GM21360 (cell line): ENCODE data around the gene CREB3L2.
"Not testable (repeated sequence)": the region's sequence is repeated elsewhere in the genome, so short reads cannot be mapped to it uniquely, and the experiment has no call there.

Experiments
- ATAC-seq: cut with Tn5 transposase; IDR thresholded peaks from one replicate; pipeline ENCODE4 v1.9.1; 2021; ENCODE audit warnings: mild to moderate bottlenecking, moderate library complexity; ENCODE audit not compliant: unreplicated experiment

CREB3L2 gene

GRCh38 chr7:137908106-137908505 lies 93.8 kb downstream of the CREB3L2 start:
- no peak for ATAC-seq

GRCh38 chr7:137906636-137907035 lies 95.2 kb downstream of the CREB3L2 start:
- not testable (repeated sequence) for ATAC-seq

- ATAC-seq: no peak
Measured at GRCh38 chr7:137904833-137905232, 97.1 kb downstream of the CREB3L2 start.

- ATAC-seq: peak; percentile 68
Measured at GRCh38 chr7:137903382-137904169, 98.3 kb downstream of the CREB3L2 start.

DNA sequence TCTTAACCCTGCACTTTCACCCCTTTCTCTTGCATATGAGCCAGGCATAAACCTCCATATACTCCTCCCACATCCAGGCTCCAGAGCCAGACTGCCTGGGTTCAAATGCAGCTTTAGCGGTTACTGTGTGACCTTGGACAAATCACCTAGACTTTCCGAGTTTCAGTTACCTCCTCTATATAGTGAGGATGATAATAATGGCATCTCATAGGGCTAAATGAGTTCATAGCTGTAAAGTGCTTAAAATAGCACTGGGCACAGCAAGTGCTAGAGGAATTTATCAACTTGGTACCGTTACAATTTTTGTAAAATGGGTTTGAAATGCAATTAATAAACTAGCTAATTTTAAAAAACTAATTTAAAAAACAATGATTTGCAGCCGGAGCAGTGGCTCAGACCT lies 101.7 kb downstream of the CREB3L2 start:
- no peak for ATAC-seq

DNA sequence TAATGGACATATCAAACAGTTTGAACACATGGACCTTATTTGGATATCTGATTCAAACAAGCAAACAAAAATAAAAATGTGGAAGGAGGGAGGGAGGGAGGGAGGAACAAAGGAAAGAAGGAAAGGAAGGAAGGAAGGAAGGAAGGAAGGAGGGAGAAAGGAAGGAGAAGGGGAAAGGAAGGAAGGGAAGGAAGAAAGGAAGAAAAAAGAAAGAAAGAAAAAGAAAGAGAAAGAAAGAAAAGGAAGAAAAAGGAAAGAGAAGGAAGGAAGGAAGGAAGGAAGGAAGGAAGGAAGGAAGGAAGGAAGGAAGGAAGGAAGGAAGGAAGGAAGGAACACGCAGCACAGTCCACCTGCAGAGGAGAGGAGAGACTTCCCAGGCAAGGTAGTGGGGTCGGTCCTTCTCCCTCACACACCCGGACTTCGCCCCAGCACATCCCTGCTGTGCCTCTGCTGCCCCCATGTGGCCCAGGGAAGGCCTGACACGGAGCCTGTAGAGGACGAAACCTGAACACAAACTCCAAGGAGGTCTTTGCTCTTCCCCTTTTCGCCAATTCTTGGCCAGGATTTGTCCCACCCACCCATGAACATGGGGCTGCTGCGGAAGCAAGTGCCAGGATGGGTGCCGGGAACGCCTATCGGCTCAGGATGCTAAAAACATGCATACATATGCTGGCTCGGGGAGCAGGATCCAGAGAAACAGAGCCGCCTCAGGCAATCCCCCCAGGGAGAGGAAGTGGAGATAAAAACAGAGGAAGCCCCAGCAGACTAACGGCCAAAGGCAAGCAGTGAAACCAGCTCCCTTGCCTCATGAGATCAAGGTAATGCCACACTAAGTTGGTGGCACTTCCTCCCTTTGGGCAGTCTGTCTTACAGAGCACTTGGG lies 102.8 kb downstream of the CREB3L2 start:
- ATAC-seq: peak; percentile 71

GRCh38 chr7:137895301-137896221 lies 106.3 kb downstream of the CREB3L2 start:
- ATAC-seq: peak; percentile 80

DNA sequence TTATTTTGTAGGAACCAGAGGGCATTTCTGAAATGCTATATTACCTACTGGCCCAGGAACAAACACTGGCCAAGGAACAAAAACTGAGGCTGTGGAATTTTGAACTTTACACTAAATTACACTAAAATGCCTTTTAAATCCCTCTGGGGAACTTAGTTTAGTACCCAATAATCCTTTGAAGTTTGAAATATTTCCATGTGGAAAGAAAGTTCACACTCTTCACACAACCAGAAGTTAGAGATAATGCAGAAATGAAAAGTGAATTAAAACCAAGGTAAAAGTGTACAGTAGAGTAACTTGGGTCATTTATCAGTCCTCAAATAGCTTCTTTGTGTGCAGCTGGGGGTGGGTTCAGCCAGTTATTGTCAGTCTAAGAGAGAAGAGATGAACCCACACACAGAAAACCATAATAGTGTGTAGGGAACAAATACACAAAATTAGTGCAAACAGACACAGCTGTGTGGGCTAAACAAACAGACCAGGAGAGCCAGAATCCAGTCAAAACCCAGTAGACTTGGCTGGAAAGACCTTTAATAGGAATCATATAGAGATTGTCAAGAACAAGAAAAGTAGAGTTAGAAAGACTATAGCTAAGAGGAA lies 108.6 kb downstream of the CREB3L2 start:
- no peak for ATAC-seq

- no peak for ATAC-seq
Measured at GRCh38 chr7:137891016-137891655, 110.8 kb downstream of the CREB3L2 start.

DNA sequence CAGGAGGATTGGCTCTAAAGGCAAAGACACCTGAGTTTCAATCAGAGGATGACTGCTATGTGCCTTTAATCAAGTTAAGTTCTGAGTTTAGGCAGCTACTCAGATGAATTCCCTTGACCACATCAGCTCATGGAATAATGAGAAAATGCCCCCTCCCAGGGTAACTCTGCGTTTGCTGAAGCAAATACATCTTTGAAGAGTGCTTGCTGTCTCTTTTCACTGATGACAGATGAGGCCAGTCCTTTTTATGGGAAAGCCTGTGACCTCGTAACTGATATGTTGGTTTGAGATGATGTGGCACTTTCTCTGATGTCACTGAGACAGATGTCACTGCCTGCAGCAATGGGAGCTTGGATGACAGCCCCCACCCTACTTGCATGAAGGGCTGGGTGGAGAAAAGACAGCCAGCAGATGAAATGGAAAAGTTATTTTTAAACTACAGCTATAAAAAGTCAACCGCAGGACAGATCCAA lies 111.4 kb downstream of the CREB3L2 start:
- ATAC-seq: no peak

GRCh38 chr7:137888241-137888640 lies 113.6 kb downstream of the CREB3L2 start:
- ATAC-seq: no peak

DNA sequence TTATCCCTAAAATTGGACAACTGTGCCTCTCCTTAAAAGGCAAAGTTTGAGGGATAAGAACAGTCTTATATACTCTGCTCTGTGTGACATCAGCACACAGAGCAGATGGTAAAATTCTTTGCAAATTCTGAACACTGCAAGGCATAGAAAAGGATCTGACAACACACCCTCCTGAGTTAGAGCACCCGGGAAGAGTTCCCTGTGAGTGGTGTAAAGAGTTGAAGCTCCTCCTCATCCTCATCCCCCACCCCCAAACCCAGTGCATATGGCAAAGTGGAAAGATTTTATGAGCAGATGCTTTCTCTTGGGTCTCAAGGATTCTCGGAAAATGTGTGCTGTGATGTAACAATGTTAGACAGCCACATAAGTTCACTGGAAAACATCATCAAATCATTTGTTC lies 115.1 kb downstream of the CREB3L2 start:
- ATAC-seq: no peak

DNA sequence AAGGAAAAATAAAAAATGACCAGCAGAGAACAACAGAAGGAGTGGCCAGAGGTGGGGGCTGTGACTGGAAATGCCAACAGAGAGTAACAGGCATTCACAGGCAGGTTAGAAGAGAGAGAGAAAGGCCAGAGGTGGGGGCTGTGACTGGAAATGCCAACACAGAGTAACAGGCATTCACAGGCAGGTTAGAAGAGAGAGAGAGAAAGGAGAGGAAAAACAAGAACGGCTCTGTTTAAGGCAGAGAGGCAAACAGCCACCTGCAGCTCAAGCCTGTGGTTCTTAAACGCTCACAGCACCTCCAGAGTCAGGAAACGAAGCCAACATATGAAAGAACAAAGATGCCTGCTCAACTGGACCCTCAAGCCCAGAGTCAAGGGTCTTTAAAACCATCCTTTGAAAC lies 115.6 kb downstream of the CREB3L2 start:
- no peak for ATAC-seq

DNA sequence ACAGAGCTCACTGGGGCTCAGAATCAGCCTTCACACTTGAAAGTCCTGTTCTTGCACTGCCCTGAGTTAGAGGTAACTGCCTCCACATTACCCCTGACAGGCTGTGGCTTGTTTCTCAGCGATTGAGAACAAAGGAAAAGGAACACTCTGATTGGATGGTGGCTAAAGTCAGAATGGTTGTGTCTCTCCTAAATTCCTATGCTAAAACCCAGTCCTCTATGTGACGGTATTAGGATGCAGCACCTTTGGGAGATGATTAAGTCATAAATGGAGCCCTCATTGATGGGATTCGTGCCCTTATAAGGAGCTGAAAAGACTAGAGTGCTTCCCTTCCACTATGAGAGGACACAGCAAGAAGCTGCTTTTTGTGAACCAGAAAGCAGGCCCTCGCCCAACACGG lies 116.2 kb downstream of the CREB3L2 start:
- ATAC-seq: no peak

DNA sequence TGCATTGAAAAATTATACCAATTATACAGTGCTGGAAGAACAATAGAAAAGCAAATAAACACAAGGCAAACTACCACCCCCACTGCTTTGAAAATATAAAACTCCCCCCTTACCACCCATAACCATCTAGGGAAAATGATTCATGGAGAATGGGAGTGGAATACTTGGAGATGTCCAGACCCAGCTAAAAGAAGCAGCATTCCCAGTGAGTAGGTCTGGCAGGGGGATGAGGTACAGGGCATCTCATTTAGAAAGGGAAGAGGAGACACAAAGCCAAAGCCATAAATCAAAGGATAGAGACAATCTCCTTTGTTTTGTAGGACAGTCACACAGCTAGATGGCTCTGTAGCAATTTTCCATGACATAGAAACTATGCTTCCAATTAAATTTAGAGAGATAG lies 119.1 kb downstream of the CREB3L2 start:
- ATAC-seq: no peak

DNA sequence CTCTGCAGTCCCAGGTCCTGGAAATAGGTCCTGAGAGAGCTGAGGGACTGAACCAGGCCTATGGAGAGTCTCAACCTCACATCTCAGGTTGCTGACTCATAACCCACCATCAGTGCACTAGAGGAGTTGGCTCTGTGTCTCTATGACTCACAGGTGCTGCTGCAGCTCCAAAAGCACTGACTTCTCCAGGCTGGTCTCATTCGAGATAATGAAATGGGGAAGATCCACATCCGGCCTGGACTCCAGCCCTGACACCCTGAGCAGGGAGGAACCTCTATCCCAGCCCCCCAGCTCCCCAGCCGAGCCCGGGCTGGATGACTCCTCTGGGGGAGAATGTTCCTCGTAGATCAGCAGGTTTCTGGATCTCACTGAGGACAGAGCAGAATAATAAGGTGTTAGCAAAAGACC lies 119.6 kb downstream of the CREB3L2 start:
- peak; percentile 99 for ATAC-seq

DNA sequence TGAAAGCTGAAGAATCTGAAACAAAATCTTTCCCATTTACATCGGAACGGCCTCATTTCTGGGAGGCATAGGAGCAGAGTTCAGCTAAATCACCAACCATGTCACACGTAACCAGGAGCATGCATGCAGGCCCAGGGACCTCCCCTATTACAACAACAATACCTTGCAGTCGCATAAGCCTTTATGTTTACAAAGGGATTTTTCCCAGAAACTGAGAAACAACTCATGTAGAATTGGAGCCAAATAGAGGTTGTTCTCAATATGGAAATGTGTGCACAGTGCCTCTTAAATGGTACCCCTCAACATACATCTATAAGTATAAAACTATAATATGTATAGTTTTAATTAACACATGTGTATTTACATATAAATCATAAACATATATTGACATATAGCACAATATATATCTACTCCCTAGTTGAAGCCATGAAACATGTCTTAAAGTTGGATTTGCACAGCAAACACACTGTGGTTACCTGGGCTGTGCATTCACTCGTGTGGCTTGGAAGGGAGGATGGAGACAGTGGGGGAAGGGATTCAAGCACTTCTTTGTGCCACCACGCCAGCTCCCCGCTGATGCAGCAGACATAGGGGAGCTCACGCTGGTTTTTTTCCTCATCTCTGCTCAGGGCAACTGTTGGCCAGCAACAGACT lies 120.2 kb downstream of the CREB3L2 start:
- no peak for ATAC-seq

DNA sequence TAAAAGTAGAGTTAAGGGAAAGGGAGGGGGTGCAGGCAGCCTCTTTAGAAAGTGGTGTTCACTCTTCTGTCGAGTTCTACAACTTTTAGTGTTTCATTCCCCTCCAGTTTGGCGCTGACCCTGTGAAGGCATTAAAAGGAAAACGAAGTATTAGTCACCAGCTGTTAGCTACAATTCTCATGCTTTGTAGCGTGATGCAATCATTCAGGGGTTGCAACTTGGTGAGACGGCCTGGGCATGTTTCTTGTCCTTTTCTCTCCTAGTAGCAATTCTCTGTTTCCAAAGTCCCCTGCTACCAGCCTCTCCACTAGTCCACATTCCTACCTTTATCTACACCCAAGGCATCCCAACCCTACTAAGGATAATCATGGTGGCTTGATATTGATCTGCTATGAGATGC lies 121.5 kb downstream of the CREB3L2 start:
- no peak for ATAC-seq

DNA sequence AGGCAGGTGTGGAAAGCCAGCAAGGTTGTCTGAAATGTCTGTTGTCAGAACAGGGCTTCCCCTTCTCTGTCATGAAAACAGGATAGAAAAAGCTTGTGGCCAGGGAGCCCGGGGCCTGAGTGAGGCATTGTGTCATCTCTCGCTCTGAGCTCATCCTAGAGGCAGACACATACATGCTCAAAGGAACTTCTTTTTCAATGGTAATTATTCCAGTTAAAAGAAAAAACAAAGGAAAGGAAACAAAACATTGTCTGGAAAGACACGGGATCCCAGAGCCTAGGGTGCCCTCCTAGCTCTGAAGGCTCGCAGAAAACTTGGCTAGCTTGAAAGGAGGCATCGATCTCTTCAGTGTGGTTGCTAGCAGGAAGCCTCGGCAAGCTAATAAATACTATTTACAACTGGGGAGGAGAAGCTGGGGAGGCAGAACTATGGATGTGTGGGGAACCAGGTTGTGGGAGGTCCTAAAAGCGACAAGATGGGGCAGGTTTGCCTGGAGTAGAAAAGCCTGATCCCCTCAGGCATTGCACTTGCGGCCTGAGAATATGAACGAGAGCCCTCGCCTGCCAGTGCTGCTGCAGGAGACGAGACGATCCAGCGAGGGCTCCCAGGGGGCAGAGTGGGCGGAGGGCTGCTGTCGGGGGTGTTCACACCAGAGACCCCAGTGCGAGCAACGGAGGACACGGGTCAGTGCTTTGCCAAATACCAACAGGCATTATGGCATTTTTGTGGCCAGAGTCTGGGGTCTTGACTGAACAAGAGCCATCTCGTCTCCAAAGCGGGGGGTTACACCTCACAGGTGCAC lies 122.3 kb downstream of the CREB3L2 start:
- peak; percentile 33 for ATAC-seq
